ENCODE measurements around the gene ACADM.

ACADM gene

DNA sequence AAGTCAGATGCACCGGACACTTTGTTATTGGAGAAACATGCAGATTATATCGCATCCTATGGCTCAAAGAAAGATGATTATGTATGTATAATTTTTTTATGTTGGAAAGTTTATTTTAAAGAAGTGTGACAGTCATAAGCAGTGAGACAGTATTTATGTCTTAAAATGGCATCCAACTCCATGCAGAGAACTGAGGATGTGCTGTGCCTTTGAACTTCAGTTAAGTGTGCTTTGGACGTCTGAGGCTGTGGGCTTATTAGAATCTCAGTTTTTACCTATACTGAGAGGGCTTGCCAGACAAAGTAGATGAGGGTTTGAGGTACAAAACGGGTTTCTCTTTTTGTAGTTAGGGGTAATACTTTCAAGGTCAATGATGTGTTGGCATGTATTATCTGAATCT, 63.0 kb downstream of the ACADM start:
- Histone ChIP-seq H3K9me3 (replicated peaks; ENCODE audit: insufficient read depth, low read length) (no peaks in the 10 kb centered on the region), H3K79me2 (ENCODE audit: low read length) (peaks cover 66% of the 10 kb centered on the region), H3K4me3 (ENCODE audit: low read length) (peak overlapping the region; percentile 88), H2AFZ (ENCODE audit: low read length) (no peak overlapping the region), H3K9me2 (replicated peaks; ENCODE audit: insufficient read depth, low read length) (no peaks in the 10 kb centered on the region), H3K4me2 (ENCODE audit: low read depth, low read length) (peak overlapping the region; percentile 85), H3K36me3 (replicated peaks; ENCODE audit: insufficient read depth, low read length) (peaks cover 27% of the 10 kb centered on the region; the same call in 1 of the 2 replicates), H3K9ac (ENCODE audit: low read length) (peak overlapping the region; percentile 84), H4K20me1 (ENCODE audit: insufficient read depth, low read length) (peaks cover 52% of the 10 kb centered on the region), H3F3A (ENCODE audit: insufficient read depth, low read length) (peaks cover 64% of the 10 kb centered on the region), H3K4me1 (ENCODE audit: low read length) (peaks cover 7% of the 10 kb centered on the region; the same call in 1 of the 2 replicates), H3K27ac (ENCODE audit: low read length) (peak overlapping the region; percentile 91; the same call in 1 of the 2 replicates), H3K27me3 (replicated peaks; ENCODE audit: insufficient read depth, low read length) (no peaks in the 10 kb centered on the region)
- no peak for DNase-seq
- no peak for TF ChIP-seq EZH2phosphoT487 (IDR thresholded peaks at IDR 0.05; ENCODE audit: low read length)
- TF ChIP-seq EZH2 (optimal IDR thresholded peaks at IDR 0.05; ENCODE audit: low read depth, low read length): no peak
- TF ChIP-seq, protein P1, sequence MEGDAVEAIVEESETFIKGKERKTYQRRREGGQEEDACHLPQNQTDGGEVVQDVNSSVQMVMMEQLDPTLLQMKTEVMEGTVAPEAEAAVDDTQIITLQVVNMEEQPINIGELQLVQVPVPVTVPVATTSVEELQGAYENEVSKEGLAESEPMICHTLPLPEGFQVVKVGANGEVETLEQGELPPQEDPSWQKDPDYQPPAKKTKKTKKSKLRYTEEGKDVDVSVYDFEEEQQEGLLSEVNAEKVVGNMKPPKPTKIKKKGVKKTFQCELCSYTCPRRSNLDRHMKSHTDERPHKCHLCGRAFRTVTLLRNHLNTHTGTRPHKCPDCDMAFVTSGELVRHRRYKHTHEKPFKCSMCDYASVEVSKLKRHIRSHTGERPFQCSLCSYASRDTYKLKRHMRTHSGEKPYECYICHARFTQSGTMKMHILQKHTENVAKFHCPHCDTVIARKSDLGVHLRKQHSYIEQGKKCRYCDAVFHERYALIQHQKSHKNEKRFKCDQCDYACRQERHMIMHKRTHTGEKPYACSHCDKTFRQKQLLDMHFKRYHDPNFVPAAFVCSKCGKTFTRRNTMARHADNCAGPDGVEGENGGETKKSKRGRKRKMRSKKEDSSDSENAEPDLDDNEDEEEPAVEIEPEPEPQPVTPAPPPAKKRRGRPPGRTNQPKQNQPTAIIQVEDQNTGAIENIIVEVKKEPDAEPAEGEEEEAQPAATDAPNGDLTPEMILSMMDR (IDR thresholded peaks at IDR 0.05; ENCODE audit: low read length): no peak

DNA sequence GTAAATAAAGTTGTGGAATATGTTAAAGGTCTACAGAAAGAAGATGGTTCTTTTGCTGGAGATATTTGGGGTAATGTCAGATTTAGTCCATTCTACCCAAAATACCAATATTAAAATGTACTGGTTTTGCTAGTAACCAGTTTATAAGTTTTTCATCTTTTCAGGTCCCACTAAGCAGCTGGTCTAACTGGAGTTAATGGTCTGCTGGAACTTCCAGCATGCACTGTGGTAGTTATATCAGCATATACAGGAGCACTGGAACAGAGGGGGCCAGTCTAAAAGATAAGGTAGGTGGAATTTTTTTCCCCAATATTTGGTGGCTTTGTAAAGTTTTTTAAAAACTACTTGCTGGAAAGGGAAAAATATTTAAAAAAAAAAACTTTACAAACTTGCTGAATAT, 65.5 kb downstream of the ACADM start:
- peaks cover 79% of the 10 kb centered on the region for H3F3A ChIP-seq (ENCODE audit: insufficient read depth, low read length)
- peaks cover 74% of the 10 kb centered on the region for H4K20me1 ChIP-seq (ENCODE audit: insufficient read depth, low read length)
- no peak overlapping the region for H3K4me3 ChIP-seq (ENCODE audit: low read length)
- no peak overlapping the region for H2AFZ ChIP-seq (ENCODE audit: low read length)
- TF ChIP-seq, protein P1 (IDR thresholded peaks at IDR 0.05; ENCODE audit: low read length): no peak
- TF ChIP-seq EZH2 (optimal IDR thresholded peaks at IDR 0.05; ENCODE audit: low read depth, low read length): no peak
- TF ChIP-seq EZH2phosphoT487 (IDR thresholded peaks at IDR 0.05; ENCODE audit: low read length): no peak
- H3K9me3 ChIP-seq (replicated peaks; ENCODE audit: insufficient read depth, low read length): no peaks in the 10 kb centered on the region
- peaks cover 36% of the 10 kb centered on the region; the same call in 1 of the 2 replicates for H3K36me3 ChIP-seq (replicated peaks; ENCODE audit: insufficient read depth, low read length)
- peaks cover 76% of the 10 kb centered on the region for H3K79me2 ChIP-seq (ENCODE audit: low read length)
- H3K4me1 ChIP-seq (ENCODE audit: low read length): peaks cover 7% of the 10 kb centered on the region; the same call in 1 of the 2 replicates
- H3K4me2 ChIP-seq (ENCODE audit: low read depth, low read length): peak overlapping the region; percentile 85
- no peaks in the 10 kb centered on the region for H3K9me2 ChIP-seq (replicated peaks; ENCODE audit: insufficient read depth, low read length)
- H3K27me3 ChIP-seq (replicated peaks; ENCODE audit: insufficient read depth, low read length): no peaks in the 10 kb centered on the region
- no peak overlapping the region for H3K9ac ChIP-seq (ENCODE audit: low read length)
- no peak for DNase-seq
- no peak overlapping the region for H3K27ac ChIP-seq (ENCODE audit: low read length)

DNA sequence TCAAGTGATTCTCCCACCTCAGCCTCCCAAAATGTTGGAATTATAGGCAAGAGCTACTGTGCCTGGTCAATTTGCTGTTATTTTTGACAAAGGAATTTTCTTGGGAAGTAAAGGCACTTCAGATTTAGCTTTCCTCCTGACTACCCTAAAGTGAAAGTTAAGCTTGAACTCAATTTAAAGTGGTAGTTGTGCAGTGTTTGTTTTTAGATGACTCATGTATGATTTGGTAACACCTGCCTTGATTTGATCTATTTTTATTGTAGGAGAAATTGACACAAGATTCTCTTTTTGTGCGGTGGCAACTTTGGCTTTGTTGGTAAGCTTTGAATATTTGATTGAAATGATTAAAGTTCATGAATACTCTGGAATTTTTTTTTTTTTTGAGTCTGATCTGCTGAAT, 66.5 kb downstream of the ACADM start:
- Histone ChIP-seq H3K4me2 (ENCODE audit: low read depth, low read length) (peak overlapping the region; percentile 85; the same call in 1 of the 2 replicates), H4K20me1 (ENCODE audit: insufficient read depth, low read length) (peaks cover 74% of the 10 kb centered on the region), H3K9ac (ENCODE audit: low read length) (no peak overlapping the region), H3K27me3 (replicated peaks; ENCODE audit: insufficient read depth, low read length) (no peaks in the 10 kb centered on the region), H3K4me1 (ENCODE audit: low read length) (peaks cover 7% of the 10 kb centered on the region; the same call in 1 of the 2 replicates), H3K36me3 (replicated peaks; ENCODE audit: insufficient read depth, low read length) (peaks cover 36% of the 10 kb centered on the region; the same call in 1 of the 2 replicates), H3K4me3 (ENCODE audit: low read length) (no peak overlapping the region), H2AFZ (ENCODE audit: low read length) (no peak overlapping the region), H3K9me3 (replicated peaks; ENCODE audit: insufficient read depth, low read length) (no peaks in the 10 kb centered on the region), H3F3A (ENCODE audit: insufficient read depth, low read length) (peaks cover 80% of the 10 kb centered on the region), H3K27ac (ENCODE audit: low read length) (no peak overlapping the region), H3K79me2 (ENCODE audit: low read length) (peaks cover 76% of the 10 kb centered on the region), H3K9me2 (replicated peaks; ENCODE audit: insufficient read depth, low read length) (no peaks in the 10 kb centered on the region)
- no peak for DNase-seq
- TF ChIP-seq, protein P1 (IDR thresholded peaks at IDR 0.05; ENCODE audit: low read length): no peak

Measured in MM.1S (cell line).